Measurements from ENCODE around the gene GSK3B.
"Not testable (repeated sequence)": the region's sequence is repeated elsewhere in the genome, so short reads cannot be mapped to it uniquely, and the experiment has no call there.

DNA sequence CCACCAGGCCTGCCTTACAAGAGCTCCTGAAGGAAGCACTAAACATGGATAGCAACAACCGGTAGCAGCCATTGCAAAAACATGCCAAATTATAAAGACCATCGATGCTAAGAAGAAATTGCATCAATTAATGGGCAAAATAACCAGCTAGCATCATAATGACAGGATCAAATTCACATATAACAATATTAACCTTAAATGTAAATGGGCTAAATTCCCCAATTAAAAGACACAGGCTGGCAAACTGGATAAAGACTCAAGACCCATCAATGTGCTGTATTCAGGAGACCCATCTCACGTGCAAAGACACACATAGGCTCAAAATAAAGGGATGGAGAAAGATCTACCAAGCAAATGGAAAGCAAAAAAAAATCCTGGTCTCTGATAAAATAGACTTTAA is 88.5 kb downstream of the GSK3B start:
- TF ChIP-seq, protein P1, sequence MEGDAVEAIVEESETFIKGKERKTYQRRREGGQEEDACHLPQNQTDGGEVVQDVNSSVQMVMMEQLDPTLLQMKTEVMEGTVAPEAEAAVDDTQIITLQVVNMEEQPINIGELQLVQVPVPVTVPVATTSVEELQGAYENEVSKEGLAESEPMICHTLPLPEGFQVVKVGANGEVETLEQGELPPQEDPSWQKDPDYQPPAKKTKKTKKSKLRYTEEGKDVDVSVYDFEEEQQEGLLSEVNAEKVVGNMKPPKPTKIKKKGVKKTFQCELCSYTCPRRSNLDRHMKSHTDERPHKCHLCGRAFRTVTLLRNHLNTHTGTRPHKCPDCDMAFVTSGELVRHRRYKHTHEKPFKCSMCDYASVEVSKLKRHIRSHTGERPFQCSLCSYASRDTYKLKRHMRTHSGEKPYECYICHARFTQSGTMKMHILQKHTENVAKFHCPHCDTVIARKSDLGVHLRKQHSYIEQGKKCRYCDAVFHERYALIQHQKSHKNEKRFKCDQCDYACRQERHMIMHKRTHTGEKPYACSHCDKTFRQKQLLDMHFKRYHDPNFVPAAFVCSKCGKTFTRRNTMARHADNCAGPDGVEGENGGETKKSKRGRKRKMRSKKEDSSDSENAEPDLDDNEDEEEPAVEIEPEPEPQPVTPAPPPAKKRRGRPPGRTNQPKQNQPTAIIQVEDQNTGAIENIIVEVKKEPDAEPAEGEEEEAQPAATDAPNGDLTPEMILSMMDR (conservative IDR thresholded peaks at IDR 0.05; ENCODE audit: low read depth, low read length), result not testable (repeated sequence)
- not testable (repeated sequence) for TF ChIP-seq EZH2 (IDR thresholded peaks at IDR 0.05; ENCODE audit: borderline replicate concordance, low read depth, low read length, poor library complexity, severe bottlenecking)
